Measurements from ENCODE around the gene SNTN.

Gene SNTN

GRCh38 chr3:63674586-63674985 lies 22.1 kb downstream of the SNTN start:
- DNase-seq (ENCODE audit: low read depth) = no peak

GRCh38 chr3:63679186-63679585 lies 26.7 kb downstream of the SNTN start:
- DNase-seq (ENCODE audit: low read depth) = no peak

- no peak for DNase-seq (ENCODE audit: low read depth)
Measured at GRCh38 chr3:63684081-63684480, 31.6 kb downstream of the SNTN start.

- DNase-seq (ENCODE audit: low read depth) = no peak
Measured at GRCh38 chr3:63685340-63685739, 32.9 kb downstream of the SNTN start.

GRCh38 chr3:63687278-63688225 lies 35.1 kb downstream of the SNTN start:
- DNase-seq (ENCODE audit: low read depth) = no peak

GRCh38 chr3:63689285-63689684 lies 36.8 kb downstream of the SNTN start:
- DNase-seq (ENCODE audit: low read depth) = no peak

- no peak for DNase-seq (ENCODE audit: low read depth)
Measured at GRCh38 chr3:63693351-63693750, 40.9 kb downstream of the SNTN start.

GRCh38 chr3:63705092-63705645 lies 52.7 kb downstream of the SNTN start:
- no peak for DNase-seq (ENCODE audit: low read depth)

GRCh38 chr3:63706321-63707085 lies 54.0 kb downstream of the SNTN start:
- no peak for DNase-seq (ENCODE audit: low read depth)

- DNase-seq (ENCODE audit: low read depth) = no peak
Measured at GRCh38 chr3:63707731-63708130, 55.3 kb downstream of the SNTN start.

- DNase-seq (ENCODE audit: low read depth) = no peak
Measured at GRCh38 chr3:63709576-63709975, 57.1 kb downstream of the SNTN start.
